Measurements from ENCODE around the gene PRG3.
A peak's percentile ranks its signal among the peaks of the same experiment; 100 is the strongest.
"Not testable (repeated sequence)": the region's sequence is repeated elsewhere in the genome, so short reads cannot be mapped to it uniquely, and the experiment has no call there.

The PRG3 gene

GRCh38 chr11:57407941-57408475 lies 27.1 kb upstream of the PRG3 start:
- DNase-seq, result no peak

- DNase-seq, result no peak
Measured at GRCh38 chr11:57407010-57407920, 26.3 kb upstream of the PRG3 start.

GRCh38 chr11:57406337-57406904 lies 25.5 kb upstream of the PRG3 start:
- DNase-seq, result no peak

- DNase-seq, result no peak
Measured at GRCh38 chr11:57405271-57405860, 24.4 kb upstream of the PRG3 start.

- DNase-seq, result no peak
Measured at GRCh38 chr11:57403802-57404147, 22.8 kb upstream of the PRG3 start.

GRCh38 chr11:57403003-57403801 lies 22.3 kb upstream of the PRG3 start:
- not testable (repeated sequence) for DNase-seq

- DNase-seq, result no peak
Measured at GRCh38 chr11:57402188-57403002, 21.4 kb upstream of the PRG3 start.

- DNase-seq, result no peak
Measured at GRCh38 chr11:57399972-57400578, 19.1 kb upstream of the PRG3 start.

GRCh38 chr11:57399221-57399620 lies 18.3 kb upstream of the PRG3 start:
- no peak for DNase-seq

GRCh38 chr11:57397394-57397990 lies 16.5 kb upstream of the PRG3 start:
- DNase-seq, result no peak

- DNase-seq, result no peak
Measured at GRCh38 chr11:57396744-57397143, 15.8 kb upstream of the PRG3 start.

- DNase-seq, result no peak
Measured at GRCh38 chr11:57395905-57396623, 15.1 kb upstream of the PRG3 start.

- DNase-seq, result peak; percentile 10
Measured at GRCh38 chr11:57394203-57394965, 13.4 kb upstream of the PRG3 start.

- DNase-seq, result no peak
Measured at GRCh38 chr11:57392763-57393105, 11.8 kb upstream of the PRG3 start.

- no peak for DNase-seq
Measured at GRCh38 chr11:57392066-57392762, 11.3 kb upstream of the PRG3 start.

GRCh38 chr11:57391539-57391938 lies 10.6 kb upstream of the PRG3 start:
- DNase-seq, result no peak

GRCh38 chr11:57391111-57391510 lies 10.2 kb upstream of the PRG3 start:
- no peak for DNase-seq

GRCh38 chr11:57390535-57390934 lies 9.6 kb upstream of the PRG3 start, which contains the start of gene PRG2:
Gene PRG2, minus strand, starts transcription at chr11:57390650. Its CDS starts 706 bp downstream, at chr11:57389944.
- DNase-seq, result no peak
